KMS-11 (cell line): ENCODE results near the gene ZDHHC16.

ENCODE experiments used
- H2AFZ ChIP-seq: fragments of 200-600 bp; sonication (generic); 2 replicates; pipeline ENCODE4 v1.6.1; 2016; ENCODE audit warnings: antibody characterized with exemption, mixed run types, low read depth
- H3K27ac ChIP-seq: fragments of 200-600 bp; sonication (generic); 2 replicates; pipeline ENCODE4 v1.6.1; 2016; ENCODE audit warnings: mild to moderate bottlenecking, mixed run types
- H3K27me3 ChIP-seq: fragments of 200-600 bp; sonication (generic); 2 replicates; pipeline ENCODE4 v1.6.1; 2017; ENCODE audit warnings: mild to moderate bottlenecking, low read depth, mixed run types, moderate library complexity; ENCODE audit not compliant: insufficient read depth
- H3K36me3 ChIP-seq: fragments of 200-600 bp; sonication (generic); 2 replicates; pipeline ENCODE4 v1.6.1; 2017; ENCODE audit warnings: mild to moderate bottlenecking, mixed run types; ENCODE audit not compliant: insufficient read depth
- H3K4me1 ChIP-seq: fragments of 200-600 bp; sonication (generic); 2 replicates; pipeline ENCODE4 v1.6.1; 2016; ENCODE audit warnings: mild to moderate bottlenecking, low read depth, mixed run types; ENCODE audit not compliant: poor library complexity, severe bottlenecking
- H3K4me2 ChIP-seq: fragments of 200-600 bp; sonication (generic); 2 replicates; pipeline ENCODE4 v1.7.0; 2016; ENCODE audit warnings: mild to moderate bottlenecking, mixed run types
- H3K4me3 ChIP-seq: fragments of 200-600 bp; sonication (generic); IDR thresholded peaks from 2 replicates; pipeline ENCODE4 v1.6.1; 2017; ENCODE audit warnings: low read depth, low read length, mixed read lengths; ENCODE audit not compliant: insufficient read depth
- H3K79me2 ChIP-seq: fragments of 200-600 bp; sonication (generic); 2 replicates; pipeline ENCODE4 v1.6.1; 2016; ENCODE audit warnings: low read depth, mixed run types; ENCODE audit not compliant: insufficient read depth
- H3K9ac ChIP-seq: fragments of 200-600 bp; sonication (generic); 2 replicates; pipeline ENCODE4 v1.6.1; 2016; ENCODE audit warnings: mild to moderate bottlenecking, mixed run types
- H4K20me1 ChIP-seq: fragments of 200-600 bp; sonication (generic); 2 replicates; pipeline ENCODE4 v1.6.1; 2016; ENCODE audit warnings: mild to moderate bottlenecking, mixed run types; ENCODE audit not compliant: insufficient read depth
- TF ChIP-seq, protein P1 (sequence below): fragments of 200-600 bp; sonication (generic); conservative IDR thresholded peaks from 2 replicates; pipeline ENCODE4 v1.6.1; 2017; ENCODE audit warnings: low read depth, mild to moderate bottlenecking, antibody characterized with exemption, low read length, moderate library complexity, mixed read lengths

Gene ZDHHC16

DNA sequence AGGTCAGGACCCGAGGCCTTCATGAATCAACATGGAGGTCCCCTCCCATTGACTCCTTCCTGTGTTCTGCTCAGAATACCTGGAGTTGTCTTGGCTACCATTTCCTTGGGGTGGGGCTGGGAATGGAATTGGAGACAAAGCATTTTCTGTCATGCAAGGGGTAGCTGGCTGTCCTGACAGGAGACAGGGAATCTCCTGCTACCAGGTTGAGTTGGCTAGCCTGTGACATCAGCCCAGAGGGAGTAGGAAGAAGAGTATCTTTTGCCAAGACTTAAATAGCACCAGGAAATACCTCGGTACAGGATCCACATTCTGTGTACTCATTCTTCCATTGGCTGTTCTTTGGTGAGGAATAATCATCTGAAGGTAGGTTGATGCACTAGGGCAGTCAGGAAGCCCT, 4.9 kb downstream of the ZDHHC16 start:
- Histone ChIP-seq H2AFZ (no peak overlapping the region), H3K4me2 (no peak overlapping the region), H3K9ac (no peak overlapping the region), H3K36me3 (no peaks in the 10 kb centered on the region), H3K4me1 (peaks cover 18% of the 10 kb centered on the region), H3K4me3 (no peak overlapping the region), H3K27ac (no peak overlapping the region), H3K79me2 (peaks cover 15% of the 10 kb centered on the region; the same call in 1 of the 2 replicates), H3K27me3 (no peaks in the 10 kb centered on the region), H4K20me1 (no peaks in the 10 kb centered on the region)
- TF ChIP-seq, protein P1, sequence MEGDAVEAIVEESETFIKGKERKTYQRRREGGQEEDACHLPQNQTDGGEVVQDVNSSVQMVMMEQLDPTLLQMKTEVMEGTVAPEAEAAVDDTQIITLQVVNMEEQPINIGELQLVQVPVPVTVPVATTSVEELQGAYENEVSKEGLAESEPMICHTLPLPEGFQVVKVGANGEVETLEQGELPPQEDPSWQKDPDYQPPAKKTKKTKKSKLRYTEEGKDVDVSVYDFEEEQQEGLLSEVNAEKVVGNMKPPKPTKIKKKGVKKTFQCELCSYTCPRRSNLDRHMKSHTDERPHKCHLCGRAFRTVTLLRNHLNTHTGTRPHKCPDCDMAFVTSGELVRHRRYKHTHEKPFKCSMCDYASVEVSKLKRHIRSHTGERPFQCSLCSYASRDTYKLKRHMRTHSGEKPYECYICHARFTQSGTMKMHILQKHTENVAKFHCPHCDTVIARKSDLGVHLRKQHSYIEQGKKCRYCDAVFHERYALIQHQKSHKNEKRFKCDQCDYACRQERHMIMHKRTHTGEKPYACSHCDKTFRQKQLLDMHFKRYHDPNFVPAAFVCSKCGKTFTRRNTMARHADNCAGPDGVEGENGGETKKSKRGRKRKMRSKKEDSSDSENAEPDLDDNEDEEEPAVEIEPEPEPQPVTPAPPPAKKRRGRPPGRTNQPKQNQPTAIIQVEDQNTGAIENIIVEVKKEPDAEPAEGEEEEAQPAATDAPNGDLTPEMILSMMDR, result no peak

DNA sequence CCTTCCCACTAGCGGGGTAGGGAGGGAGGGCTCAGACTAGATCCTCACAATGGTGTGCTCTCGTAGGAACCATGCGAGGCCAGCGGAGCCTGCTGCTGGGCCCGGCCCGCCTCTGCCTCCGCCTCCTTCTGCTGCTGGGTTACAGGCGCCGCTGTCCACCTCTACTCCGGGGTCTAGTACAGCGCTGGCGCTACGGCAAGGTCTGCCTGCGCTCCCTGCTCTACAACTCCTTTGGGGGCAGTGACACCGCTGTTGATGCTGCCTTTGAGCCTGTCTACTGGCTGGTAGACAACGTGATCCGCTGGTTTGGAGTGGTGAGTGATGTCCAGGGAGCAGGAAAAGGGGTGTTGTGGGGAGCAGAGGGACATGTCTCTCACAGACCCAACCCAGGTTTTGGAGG, 5.6 kb downstream of the ZDHHC16 start:
- no peak overlapping the region for H3K4me2 ChIP-seq
- H3K36me3 ChIP-seq, result no peaks in the 10 kb centered on the region
- no peaks in the 10 kb centered on the region for H4K20me1 ChIP-seq
- peaks cover 15% of the 10 kb centered on the region; the same call in 1 of the 2 replicates for H3K79me2 ChIP-seq
- no peak overlapping the region for H3K9ac ChIP-seq
- no peak overlapping the region for H3K4me3 ChIP-seq
- H2AFZ ChIP-seq, result no peak overlapping the region
- TF ChIP-seq, protein P1, result no peak
- peaks cover 18% of the 10 kb centered on the region for H3K4me1 ChIP-seq
- H3K27me3 ChIP-seq, result no peaks in the 10 kb centered on the region
- no peak overlapping the region for H3K27ac ChIP-seq

DNA sequence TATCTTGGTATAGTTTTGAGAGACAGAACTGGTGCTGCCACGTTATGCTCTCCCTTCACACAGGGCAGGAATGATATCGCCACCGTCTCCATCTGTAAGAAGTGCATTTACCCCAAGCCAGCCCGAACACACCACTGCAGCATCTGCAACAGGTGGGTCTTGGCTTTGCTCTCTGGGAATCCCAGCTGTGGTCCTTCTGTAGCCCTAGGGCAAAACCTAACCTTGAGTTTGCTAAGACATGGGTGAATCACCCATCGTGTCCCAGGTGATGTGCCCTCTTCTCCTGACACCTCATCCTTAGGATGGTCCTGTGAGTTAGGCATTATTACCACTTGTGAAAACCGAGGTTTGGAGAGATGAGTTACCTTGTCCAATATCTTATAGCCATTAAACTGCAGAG, 6.4 kb downstream of the ZDHHC16 start:
- H3K79me2 ChIP-seq, result peaks cover 15% of the 10 kb centered on the region; the same call in 1 of the 2 replicates
- H3K4me1 ChIP-seq, result peaks cover 12% of the 10 kb centered on the region
- TF ChIP-seq, protein P1, result no peak
- no peak overlapping the region for H3K9ac ChIP-seq
- H2AFZ ChIP-seq, result no peak overlapping the region
- no peak overlapping the region for H3K4me2 ChIP-seq
- no peaks in the 10 kb centered on the region for H4K20me1 ChIP-seq
- no peak overlapping the region for H3K4me3 ChIP-seq
- H3K27me3 ChIP-seq, result no peaks in the 10 kb centered on the region
- no peaks in the 10 kb centered on the region for H3K36me3 ChIP-seq
- no peak overlapping the region for H3K27ac ChIP-seq

DNA sequence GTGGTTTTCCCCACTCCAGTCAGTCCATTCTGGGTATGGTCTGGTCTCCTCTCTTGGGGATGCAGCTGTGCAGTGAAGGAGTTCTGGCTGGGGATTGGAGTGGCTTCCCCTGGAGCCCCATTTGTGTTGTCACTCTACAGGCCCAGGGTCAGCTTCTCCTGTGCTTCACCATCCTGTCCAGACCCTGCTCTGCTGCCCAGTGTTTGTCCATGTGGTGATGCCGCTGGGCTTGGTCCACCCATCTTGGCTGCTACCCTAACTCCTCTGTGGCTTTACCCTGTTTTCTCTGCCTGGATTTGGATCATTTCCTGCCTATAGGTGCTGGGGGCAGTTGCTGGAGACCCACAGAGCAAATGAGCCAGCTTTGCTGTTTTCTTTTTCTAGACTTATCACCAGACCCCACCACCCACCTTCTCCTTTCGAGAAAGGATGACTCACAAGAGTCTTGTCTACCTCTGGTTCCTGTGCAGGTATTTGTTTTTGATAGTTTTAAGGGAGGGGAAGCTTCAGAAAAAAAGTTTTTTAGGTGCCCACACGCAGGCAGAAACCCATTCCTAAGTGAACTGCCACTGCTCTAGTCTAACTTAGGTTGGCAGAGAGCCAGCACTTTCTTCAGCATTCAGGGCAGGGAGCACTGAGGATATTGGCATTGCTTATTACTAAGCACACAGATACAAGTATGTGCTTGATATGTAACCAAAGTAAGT, 8.5 kb downstream of the ZDHHC16 start:
- H3K4me3 ChIP-seq, result no peak overlapping the region
- H3K36me3 ChIP-seq, result 0 out of 2 replicates have a peak, but pooled peaks cover 3% of the 10 kb centered on the region
- TF ChIP-seq, protein P1, result no peak
- no peak overlapping the region for H2AFZ ChIP-seq
- H3K4me2 ChIP-seq, result no peak overlapping the region
- H3K79me2 ChIP-seq, result peaks cover 9% of the 10 kb centered on the region; the same call in 1 of the 2 replicates
- H4K20me1 ChIP-seq, result no peaks in the 10 kb centered on the region
- no peaks in the 10 kb centered on the region for H3K4me1 ChIP-seq
- no peaks in the 10 kb centered on the region for H3K27me3 ChIP-seq
- H3K9ac ChIP-seq, result no peak overlapping the region
- no peak overlapping the region for H3K27ac ChIP-seq
